Nucleus accumbens (tissue), 56 donors: Measurements from ENCODE around the gene OTOGL.
"Not testable (repeated sequence)": the region's sequence is repeated elsewhere in the genome, so short reads cannot be mapped to it uniquely, and the experiment has no call there.

Experiments
- DNase-seq, 56 donors: peaks; one replicate each; lab custom pipeline; 2025; lab: John Stamatoyannopoulos, UW

Gene OTOGL

GRCh38 chr12:80099259-80099658 is at the start of gene OTOGL:
Gene OTOGL, plus strand, starts transcription at chr12:80099537. Its CDS starts 109,895 bp downstream, at chr12:80209432.
- no peak for DNase-seq

- DNase-seq = no peak
Observed at GRCh38 chr12:80050236-80050635, 49.1 kb upstream of the OTOGL start.

GRCh38 chr12:80053051-80053790 is 46.1 kb upstream of the OTOGL start:
- DNase-seq = peak in 11 of 56 donors; percentile 0 to 28 (median 1)

- DNase-seq = no peak
Observed at GRCh38 chr12:80056232-80056631, 43.1 kb upstream of the OTOGL start.

- no peak for DNase-seq
Observed at GRCh38 chr12:80056845-80057244, 42.5 kb upstream of the OTOGL start.

- no peak for DNase-seq
Observed at GRCh38 chr12:80058586-80058985, 40.8 kb upstream of the OTOGL start.

GRCh38 chr12:80059102-80059501 is 40.2 kb upstream of the OTOGL start:
- DNase-seq = no peak

GRCh38 chr12:80059875-80060274 is 39.5 kb upstream of the OTOGL start:
- DNase-seq = no peak

- no peak for DNase-seq
Observed at GRCh38 chr12:80064269-80064668, 35.1 kb upstream of the OTOGL start.

GRCh38 chr12:80064951-80065350 is 34.4 kb upstream of the OTOGL start:
- DNase-seq = no peak

GRCh38 chr12:80068173-80068572 is 31.2 kb upstream of the OTOGL start:
- no peak for DNase-seq

- DNase-seq = not testable (repeated sequence)
Observed at GRCh38 chr12:80083892-80084614, 15.3 kb upstream of the OTOGL start.

GRCh38 chr12:80086025-80086424 is 13.3 kb upstream of the OTOGL start:
- DNase-seq = no peak

- DNase-seq = no peak
Observed at GRCh38 chr12:80087486-80088213, 11.7 kb upstream of the OTOGL start.

GRCh38 chr12:80100591-80100990 is 1.3 kb downstream of the OTOGL start:
- DNase-seq = no peak

- DNase-seq = peak in 6 of 56 donors; percentile 6 to 44 (median 8)
Observed at GRCh38 chr12:80101126-80101525, 1.8 kb downstream of the OTOGL start.

- no peak for DNase-seq
Observed at GRCh38 chr12:80107221-80107620, 7.9 kb downstream of the OTOGL start.

GRCh38 chr12:80116735-80117134 is 17.4 kb downstream of the OTOGL start:
- DNase-seq = no peak

- DNase-seq = no peak
Observed at GRCh38 chr12:80118565-80119324, 19.4 kb downstream of the OTOGL start.

GRCh38 chr12:80120994-80121393 is 21.7 kb downstream of the OTOGL start:
- DNase-seq = no peak

GRCh38 chr12:80121661-80122060 is 22.3 kb downstream of the OTOGL start:
- DNase-seq = no peak
